GM18498 (cell line): ENCODE data around the gene DOCK3.
A peak's percentile ranks its signal among the peaks of the same experiment; 100 is the strongest.

Source experiments
- ATAC-seq: cut with Tn5 transposase; IDR thresholded peaks from one replicate; pipeline ENCODE4 v1.9.1; 2021; ENCODE audit warnings: mild to moderate bottlenecking, moderate library complexity; ENCODE audit not compliant: unreplicated experiment

Gene DOCK3

GRCh38 chr3:50674349-50675178 lies at the start of gene DOCK3:
DOCK3 (plus strand) TSS chr3:50674927; CDS start chr3:50675264, 337 bp downstream.
- peak; percentile 86 for ATAC-seq

- ATAC-seq = no peak
Measured at GRCh38 chr3:50625231-50626182, 49.2 kb upstream of the DOCK3 start.

- ATAC-seq = no peak
Measured at GRCh38 chr3:50626401-50626800, 48.3 kb upstream of the DOCK3 start.

GRCh38 chr3:50627407-50628051 lies 47.2 kb upstream of the DOCK3 start:
- no peak for ATAC-seq

GRCh38 chr3:50628601-50629000 lies 46.1 kb upstream of the DOCK3 start:
- ATAC-seq = no peak

- no peak for ATAC-seq
Measured at GRCh38 chr3:50630394-50630793, 44.3 kb upstream of the DOCK3 start.

GRCh38 chr3:50630877-50631276 lies 43.9 kb upstream of the DOCK3 start:
- ATAC-seq = no peak

- no peak for ATAC-seq
Measured at GRCh38 chr3:50632450-50632849, 42.3 kb upstream of the DOCK3 start.

GRCh38 chr3:50633230-50633790 lies 41.4 kb upstream of the DOCK3 start:
- ATAC-seq = no peak

GRCh38 chr3:50635066-50635465 lies 39.7 kb upstream of the DOCK3 start:
- no peak for ATAC-seq

- no peak for ATAC-seq
Measured at GRCh38 chr3:50637011-50637410, 37.7 kb upstream of the DOCK3 start.

- ATAC-seq = no peak
Measured at GRCh38 chr3:50637945-50638344, 36.8 kb upstream of the DOCK3 start.

GRCh38 chr3:50639055-50639494 lies 35.7 kb upstream of the DOCK3 start:
- ATAC-seq = no peak

GRCh38 chr3:50642382-50642781 lies 32.3 kb upstream of the DOCK3 start:
- ATAC-seq = no peak

- no peak for ATAC-seq
Measured at GRCh38 chr3:50644561-50644960, 30.2 kb upstream of the DOCK3 start.

- ATAC-seq = no peak
Measured at GRCh38 chr3:50645378-50645777, 29.3 kb upstream of the DOCK3 start.

GRCh38 chr3:50648313-50648712 lies 26.4 kb upstream of the DOCK3 start:
- ATAC-seq = no peak

GRCh38 chr3:50648944-50649343 lies 25.8 kb upstream of the DOCK3 start:
- no peak for ATAC-seq

GRCh38 chr3:50649451-50649931 lies 25.2 kb upstream of the DOCK3 start:
- ATAC-seq = no peak

GRCh38 chr3:50650018-50650417 lies 24.7 kb upstream of the DOCK3 start:
- no peak for ATAC-seq

GRCh38 chr3:50651445-50651844 lies 23.3 kb upstream of the DOCK3 start:
- no peak for ATAC-seq
